ENCODE measurements around the gene ZNF524. TPM values are rescaled to one million over a fixed set of nuclear protein-coding genes. Genes with fewer than 3 reads are reported as not detected.

ZNF524 gene, protein sequence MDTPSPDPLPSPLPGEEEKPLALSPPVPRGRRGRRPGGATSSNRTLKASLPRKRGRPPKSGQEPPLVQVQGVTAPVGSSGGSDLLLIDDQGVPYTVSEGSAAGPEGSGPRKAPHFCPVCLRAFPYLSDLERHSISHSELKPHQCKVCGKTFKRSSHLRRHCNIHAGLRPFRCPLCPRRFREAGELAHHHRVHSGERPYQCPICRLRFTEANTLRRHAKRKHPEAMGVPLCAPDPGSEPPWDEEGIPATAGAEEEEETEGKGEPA
- total RNA-seq: 10 to 100 TPM; 21.9 to 25.2 TPM

DNA sequence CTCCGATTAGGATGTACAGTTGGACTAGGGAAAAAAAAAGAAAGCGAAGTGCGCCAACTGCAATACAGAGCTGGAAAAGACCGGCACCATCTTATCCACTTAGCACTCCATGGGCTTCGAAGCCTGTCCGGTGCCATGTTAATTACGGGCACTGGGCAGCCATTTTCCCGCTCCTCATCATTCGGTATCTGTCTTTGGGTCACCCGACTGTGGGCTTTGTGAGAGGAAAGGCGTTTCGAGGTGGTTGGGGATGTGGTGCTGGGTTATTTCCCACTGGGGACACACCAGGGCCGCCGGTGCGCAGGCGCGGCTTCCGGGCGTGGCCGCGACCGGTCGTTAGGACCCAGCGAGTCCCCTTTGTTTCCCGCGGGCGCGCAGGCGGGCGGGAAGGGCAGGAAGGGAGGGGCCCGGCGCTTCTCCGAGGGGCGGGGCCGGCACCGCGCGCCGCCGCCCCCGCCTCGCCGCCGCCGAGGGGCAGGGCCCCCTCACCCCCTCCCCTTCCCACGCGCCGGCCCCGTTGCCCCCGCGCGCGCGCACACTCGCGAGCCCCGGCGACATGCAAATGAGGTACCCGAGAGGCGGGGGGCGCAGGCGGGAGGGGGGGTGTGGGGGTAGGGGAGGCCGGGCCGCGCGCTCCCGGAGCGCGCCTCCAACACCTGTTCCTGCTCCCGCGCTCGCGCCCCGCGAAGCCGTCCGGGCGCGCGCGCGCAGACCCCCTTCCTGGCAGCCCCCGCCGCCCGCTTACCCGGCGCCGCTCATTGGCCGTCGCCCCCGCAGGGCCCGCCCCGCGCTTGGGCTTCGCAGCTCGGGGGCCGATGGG lies at the start of gene ZNF524:
ZNF524 (plus strand) TSS at position 447 of the 820 bp plus-strand sequence. CDS start 1,825 bp downstream, outside the sequence.
- H3K36me3 Mint-ChIP-seq (ENCODE audit: low read depth): peaks cover 42% of the 10 kb centered on the region
- peak within 1 kb of the TSS; percentile 100 for H3K27ac Mint-ChIP-seq
- H3K27me3 Mint-ChIP-seq (ENCODE audit: low read depth): no peaks in the 10 kb centered on the region
- POLR2A ChIA-PET: interaction anchor here (0.7 to 2.4 kb wide), 11 partner anchors 12 to 193 kb away, joined by 3 to 10 read pairs (median 3); partner anchors contain the start of genes U2AF2, UBE2S, ZNF579 and ZNF784
- no peaks in the 10 kb centered on the region for H3K9me3 Mint-ChIP-seq (ENCODE audit: insufficient read depth)
- DNase-seq: peak; percentile 88
- H3K4me3 Mint-ChIP-seq: peak within 1 kb of the TSS; percentile 97
- H3K4me1 Mint-ChIP-seq (ENCODE audit: low read depth): peaks cover 40% of the 10 kb centered on the region
- peak; percentile 67 for ATAC-seq
- CTCF ChIA-PET: interaction anchor here (0.9 to 1.8 kb wide), 8 partner anchors 19 to 259 kb away, joined by 3 to 12 read pairs (median 3); partner anchors contain the start of gene ZNF784

DNA sequence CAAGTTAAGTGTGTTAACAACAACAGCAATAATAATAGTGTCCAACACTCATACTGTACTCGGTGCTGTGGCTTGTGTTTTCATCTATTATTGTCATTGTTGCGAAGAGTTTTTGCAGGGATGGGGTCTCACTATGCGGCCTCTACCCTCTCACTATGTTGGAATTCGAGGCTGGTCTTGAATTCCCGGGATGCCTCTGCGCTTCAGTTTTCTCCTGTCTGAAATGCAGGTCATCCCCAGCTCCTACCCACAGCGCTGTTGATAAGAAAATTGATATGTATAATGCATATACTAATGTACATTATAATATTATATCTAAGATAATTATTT lies 49.8 kb upstream of the ZNF524 start:
- Mint-ChIP-seq H3K4me3 (no peak overlapping the region), H3K9me3 (ENCODE audit: insufficient read depth) (no peaks in the 10 kb centered on the region), H3K36me3 (ENCODE audit: low read depth) (no peaks in the 10 kb centered on the region), H3K27me3 (ENCODE audit: low read depth) (peaks cover 3% of the 10 kb centered on the region), H3K27ac (no peak overlapping the region), H3K4me1 (ENCODE audit: low read depth) (no peaks in the 10 kb centered on the region)
- ChIA-PET CTCF (no interaction called here), POLR2A (no interaction called here)
- no peak for DNase-seq
- ATAC-seq: no peak

DNA sequence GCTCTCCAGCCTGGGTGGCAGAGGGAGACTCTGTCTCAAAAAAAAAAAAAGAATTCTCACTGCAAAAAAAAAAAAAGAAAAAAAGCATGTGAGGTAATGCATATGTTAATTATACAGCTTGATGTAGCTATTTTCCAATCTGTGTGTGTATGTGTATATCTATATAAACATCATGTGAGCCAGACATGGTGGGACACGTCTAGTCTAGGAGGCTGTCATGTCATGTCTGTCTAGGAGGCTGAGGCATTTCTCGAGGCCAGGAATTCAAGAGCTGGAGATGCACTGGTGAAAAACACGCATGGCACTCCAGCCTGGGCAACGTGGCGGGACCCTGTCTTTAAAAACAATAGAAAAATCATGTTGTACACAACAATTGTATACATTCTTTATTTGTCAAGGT lies 47.9 kb upstream of the ZNF524 start:
- H3K27ac Mint-ChIP-seq: no peak overlapping the region
- no peak for ATAC-seq
- no peak for DNase-seq
- POLR2A ChIA-PET: no interaction called here
- H3K4me3 Mint-ChIP-seq: no peak overlapping the region
- peaks cover 2% of the 10 kb centered on the region for H3K27me3 Mint-ChIP-seq (ENCODE audit: low read depth)
- H3K36me3 Mint-ChIP-seq (ENCODE audit: low read depth): no peaks in the 10 kb centered on the region
- H3K4me1 Mint-ChIP-seq (ENCODE audit: low read depth): no peaks in the 10 kb centered on the region
- no peaks in the 10 kb centered on the region for H3K9me3 Mint-ChIP-seq (ENCODE audit: insufficient read depth)
- CTCF ChIA-PET: no interaction called here

DNA sequence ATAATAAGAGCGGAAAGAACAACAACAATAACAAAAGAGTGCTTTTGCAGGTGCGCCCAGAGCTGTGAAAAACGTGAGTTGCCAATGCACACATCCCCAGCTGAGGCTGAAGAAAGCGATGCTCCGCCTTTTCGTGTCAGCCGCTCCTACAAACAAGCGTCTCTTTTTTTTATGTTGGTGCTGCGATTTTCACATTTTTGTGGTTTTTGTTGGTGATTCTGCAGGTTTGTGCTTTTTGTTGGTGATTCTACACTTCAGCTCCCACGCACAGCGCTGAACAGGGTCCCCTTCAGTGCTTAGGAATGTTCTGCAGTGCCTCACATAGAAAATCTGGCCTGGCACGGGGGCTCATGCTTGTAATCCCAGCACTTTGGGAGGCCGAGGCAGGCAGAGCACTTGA lies 47.5 kb upstream of the ZNF524 start:
- no peak overlapping the region for H3K4me3 Mint-ChIP-seq
- ChIA-PET CTCF (no interaction called here), POLR2A (no interaction called here)
- ATAC-seq (no peak), DNase-seq (no peak)
- no peaks in the 10 kb centered on the region for H3K36me3 Mint-ChIP-seq (ENCODE audit: low read depth)
- no peaks in the 10 kb centered on the region for H3K9me3 Mint-ChIP-seq (ENCODE audit: insufficient read depth)
- no peaks in the 10 kb centered on the region for H3K27me3 Mint-ChIP-seq (ENCODE audit: low read depth)
- H3K27ac Mint-ChIP-seq: no peak overlapping the region
- H3K4me1 Mint-ChIP-seq (ENCODE audit: low read depth): no peaks in the 10 kb centered on the region

DNA sequence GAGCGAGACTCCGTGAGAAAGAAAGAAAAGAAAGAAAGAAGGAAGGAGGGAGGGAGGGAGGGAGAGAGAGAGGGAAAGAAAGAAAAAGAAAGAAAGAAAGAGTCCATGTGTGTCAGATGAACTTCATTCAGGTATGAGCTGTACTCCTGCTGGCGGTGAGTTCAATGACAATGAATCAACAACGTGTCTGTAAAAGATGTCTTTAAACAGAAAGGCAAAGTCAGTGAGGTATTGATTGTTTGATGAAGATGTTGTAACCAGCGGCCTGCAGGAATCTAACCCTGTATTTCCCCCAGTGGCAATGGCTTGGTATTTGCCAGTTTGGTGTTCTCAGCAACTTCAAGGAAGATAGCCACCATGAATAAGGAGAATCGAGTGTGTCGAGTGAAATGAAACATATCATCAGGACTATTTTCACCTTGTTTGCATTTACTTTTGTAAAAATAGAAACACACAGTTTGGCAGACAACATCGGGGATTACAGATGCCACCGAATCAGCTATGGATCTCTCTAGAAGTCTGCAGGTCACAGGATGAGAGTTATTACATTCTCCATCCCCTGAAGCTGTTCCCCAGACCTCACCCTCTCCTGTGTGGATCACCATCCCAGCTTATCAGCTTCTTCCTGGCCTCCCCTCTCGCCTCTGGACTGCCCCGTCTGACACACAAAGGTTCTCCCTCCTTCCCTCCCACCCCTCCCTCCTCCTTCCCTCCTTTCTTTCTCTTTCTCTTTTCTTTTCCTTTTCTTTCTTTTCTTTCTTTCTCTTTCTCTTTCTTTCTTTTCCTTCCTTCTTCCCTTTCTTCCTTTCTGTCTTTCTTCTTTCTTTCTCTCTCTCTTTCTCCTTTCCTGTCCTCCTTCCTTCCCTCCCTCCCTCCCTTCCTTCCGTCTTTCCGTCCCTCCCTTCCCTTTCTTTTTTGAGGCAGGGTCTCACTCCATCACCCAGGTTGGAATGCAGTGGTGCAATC lies 46.6 kb upstream of the ZNF524 start:
- no peaks in the 10 kb centered on the region for H3K27me3 Mint-ChIP-seq (ENCODE audit: low read depth)
- no peak overlapping the region for H3K4me3 Mint-ChIP-seq
- no peaks in the 10 kb centered on the region for H3K9me3 Mint-ChIP-seq (ENCODE audit: insufficient read depth)
- H3K4me1 Mint-ChIP-seq (ENCODE audit: low read depth): no peaks in the 10 kb centered on the region
- no peak for ATAC-seq
- no peaks in the 10 kb centered on the region for H3K36me3 Mint-ChIP-seq (ENCODE audit: low read depth)
- no peak overlapping the region for H3K27ac Mint-ChIP-seq
- no peak for DNase-seq
- CTCF ChIA-PET: no interaction called here
- POLR2A ChIA-PET: no interaction called here

DNA sequence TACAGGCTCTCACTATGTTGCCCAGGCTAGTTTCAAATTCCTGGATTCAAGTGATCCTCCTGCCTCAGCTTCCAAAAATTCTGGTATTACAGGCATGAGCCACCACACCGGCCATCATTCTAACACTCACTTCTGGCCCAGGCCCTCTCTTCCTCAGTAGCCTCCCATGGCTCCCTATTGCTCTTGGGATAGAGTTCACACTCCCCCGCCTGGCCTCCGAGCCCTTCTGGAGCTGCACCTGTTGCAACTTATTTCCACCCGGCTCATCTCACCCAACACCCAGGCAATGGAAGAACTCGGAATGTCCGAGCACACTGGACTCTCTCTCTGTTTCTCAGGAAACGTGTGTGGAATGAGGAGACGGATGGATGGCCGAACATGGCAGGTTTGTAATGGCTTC lies 45.8 kb upstream of the ZNF524 start:
- no peaks in the 10 kb centered on the region for H3K4me1 Mint-ChIP-seq (ENCODE audit: low read depth)
- H3K27me3 Mint-ChIP-seq (ENCODE audit: low read depth): no peaks in the 10 kb centered on the region
- H3K4me3 Mint-ChIP-seq: no peak overlapping the region
- ATAC-seq: no peak
- H3K9me3 Mint-ChIP-seq (ENCODE audit: insufficient read depth): no peaks in the 10 kb centered on the region
- H3K27ac Mint-ChIP-seq: no peak overlapping the region
- H3K36me3 Mint-ChIP-seq (ENCODE audit: low read depth): no peaks in the 10 kb centered on the region
- POLR2A ChIA-PET: no interaction called here
- no peak for DNase-seq
- CTCF ChIA-PET: no interaction called here

DNA sequence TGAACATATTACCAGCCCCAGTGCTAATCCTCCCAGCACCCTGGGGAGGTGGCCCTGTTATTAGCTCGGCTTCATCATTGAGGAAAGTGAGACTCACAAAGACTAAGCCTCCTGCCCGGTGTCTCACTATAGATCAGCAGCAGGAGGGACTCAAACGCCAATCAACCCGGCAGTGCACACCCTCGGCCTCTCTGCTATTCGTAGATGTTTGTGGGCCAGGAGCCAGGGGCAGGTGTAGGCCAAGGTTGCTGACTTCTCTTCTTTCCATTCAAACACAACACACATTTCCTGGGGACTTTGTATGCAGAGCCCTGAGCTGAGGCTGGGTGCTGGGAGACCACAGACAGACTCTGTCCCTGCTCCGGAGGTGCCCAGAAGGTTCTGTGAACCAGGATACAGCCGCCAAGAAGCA lies 45.3 kb upstream of the ZNF524 start:
- Mint-ChIP-seq H3K27me3 (ENCODE audit: low read depth) (no peaks in the 10 kb centered on the region), H3K9me3 (ENCODE audit: insufficient read depth) (no peaks in the 10 kb centered on the region), H3K36me3 (ENCODE audit: low read depth) (no peaks in the 10 kb centered on the region), H3K4me3 (no peak overlapping the region), H3K4me1 (ENCODE audit: low read depth) (no peaks in the 10 kb centered on the region), H3K27ac (no peak overlapping the region)
- ATAC-seq (no peak), DNase-seq (no peak)
- CTCF ChIA-PET: no interaction called here
- POLR2A ChIA-PET: no interaction called here

DNA sequence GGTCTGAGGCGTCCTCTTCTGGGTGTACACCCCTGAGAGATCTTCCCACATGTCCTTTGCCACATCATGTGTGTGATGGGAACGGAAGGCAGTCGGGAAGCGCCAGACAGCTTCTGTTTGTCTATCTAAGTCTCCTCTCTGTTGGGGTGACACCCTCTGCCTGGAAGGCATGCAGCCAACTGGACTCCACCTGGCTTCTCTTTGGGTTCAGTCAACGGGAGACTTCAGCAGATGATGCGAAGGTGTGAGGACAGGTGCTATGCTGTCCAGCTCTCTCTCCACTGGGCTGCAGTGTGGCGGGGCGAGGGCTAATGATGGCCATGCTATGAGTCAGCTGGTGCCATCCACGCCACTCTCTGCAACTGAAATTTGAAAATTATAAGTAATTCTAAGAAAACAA lies 40.4 kb upstream of the ZNF524 start:
- ChIA-PET CTCF (no interaction called here), POLR2A (no interaction called here)
- no peaks in the 10 kb centered on the region for H3K27me3 Mint-ChIP-seq (ENCODE audit: low read depth)

DNA sequence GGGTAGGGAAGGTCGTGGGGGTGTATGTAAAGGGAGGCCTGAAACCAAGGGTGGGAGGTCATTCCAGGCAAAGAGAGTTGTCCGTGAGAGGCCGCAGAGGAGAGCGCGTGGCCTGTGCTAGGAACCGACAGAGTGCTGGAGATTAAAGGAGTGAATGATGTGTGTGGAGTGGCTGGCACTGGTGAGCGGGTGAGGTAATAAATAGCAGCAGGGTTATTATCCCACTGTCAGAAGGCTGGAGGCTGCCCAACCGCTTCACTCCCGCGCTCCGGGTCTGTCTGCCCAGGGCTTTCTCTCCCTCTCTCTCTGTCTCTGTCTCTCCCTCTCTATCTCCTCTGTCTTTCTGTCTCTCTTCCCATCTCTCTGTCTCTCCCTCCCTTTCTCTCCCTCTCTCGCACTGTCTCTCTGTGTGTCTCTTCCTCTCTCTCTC lies 36.8 kb upstream of the ZNF524 start:
- CTCF ChIA-PET: no interaction called here
- ATAC-seq: no peak
- H3K4me1 Mint-ChIP-seq (ENCODE audit: low read depth): no peaks in the 10 kb centered on the region

More for the DNA sequence above, 40.4 kb upstream of the ZNF524 start:
- Mint-ChIP-seq H3K9me3 (ENCODE audit: insufficient read depth) (no peaks in the 10 kb centered on the region), H3K4me1 (ENCODE audit: low read depth) (no peaks in the 10 kb centered on the region), H3K4me3 (no peak overlapping the region), H3K36me3 (ENCODE audit: low read depth) (no peaks in the 10 kb centered on the region), H3K27ac (no peak overlapping the region)
- ATAC-seq (no peak), DNase-seq (no peak)

DNA sequence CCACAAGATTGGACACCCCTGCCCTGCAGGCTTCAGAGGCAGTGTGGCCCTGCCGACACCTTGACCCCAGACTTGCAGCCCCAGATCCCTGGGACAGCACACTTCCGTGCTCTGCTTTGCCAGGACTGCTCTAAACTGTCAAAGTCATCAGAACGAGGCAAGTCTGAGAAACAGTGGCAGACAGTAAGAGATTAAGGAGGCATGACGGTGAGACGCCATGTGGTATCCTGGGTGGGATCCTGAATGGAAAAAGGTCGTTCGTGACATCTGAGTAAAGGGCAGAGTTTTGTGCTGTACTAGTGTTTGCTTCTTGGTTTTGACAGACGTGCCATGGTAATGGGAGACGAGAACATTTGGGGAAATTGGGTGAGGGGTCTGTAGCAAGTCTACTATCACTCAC lies 33.3 kb upstream of the ZNF524 start:
- Mint-ChIP-seq H3K9me3 (ENCODE audit: insufficient read depth) (no peaks in the 10 kb centered on the region), H3K4me3 (no peak overlapping the region), H3K36me3 (ENCODE audit: low read depth) (no peaks in the 10 kb centered on the region), H3K27me3 (ENCODE audit: low read depth) (peaks cover 2% of the 10 kb centered on the region), H3K4me1 (ENCODE audit: low read depth) (no peaks in the 10 kb centered on the region), H3K27ac (no peak overlapping the region)
- DNase-seq (no peak), ATAC-seq (no peak)
- POLR2A ChIA-PET: no interaction called here
- CTCF ChIA-PET: interaction anchor here (0.9 kb wide), 1 partner anchor 65 kb away, joined by 4 read pairs; no protein-coding TSS in a partner anchor

More for the DNA sequence above, 36.8 kb upstream of the ZNF524 start:
- Mint-ChIP-seq H3K36me3 (ENCODE audit: low read depth) (no peaks in the 10 kb centered on the region), H3K27ac (no peak overlapping the region), H3K27me3 (ENCODE audit: low read depth) (peaks cover 2% of the 10 kb centered on the region), H3K9me3 (ENCODE audit: insufficient read depth) (no peaks in the 10 kb centered on the region), H3K4me3 (no peak overlapping the region)
- no peak for DNase-seq
- POLR2A ChIA-PET: no interaction called here

DNA sequence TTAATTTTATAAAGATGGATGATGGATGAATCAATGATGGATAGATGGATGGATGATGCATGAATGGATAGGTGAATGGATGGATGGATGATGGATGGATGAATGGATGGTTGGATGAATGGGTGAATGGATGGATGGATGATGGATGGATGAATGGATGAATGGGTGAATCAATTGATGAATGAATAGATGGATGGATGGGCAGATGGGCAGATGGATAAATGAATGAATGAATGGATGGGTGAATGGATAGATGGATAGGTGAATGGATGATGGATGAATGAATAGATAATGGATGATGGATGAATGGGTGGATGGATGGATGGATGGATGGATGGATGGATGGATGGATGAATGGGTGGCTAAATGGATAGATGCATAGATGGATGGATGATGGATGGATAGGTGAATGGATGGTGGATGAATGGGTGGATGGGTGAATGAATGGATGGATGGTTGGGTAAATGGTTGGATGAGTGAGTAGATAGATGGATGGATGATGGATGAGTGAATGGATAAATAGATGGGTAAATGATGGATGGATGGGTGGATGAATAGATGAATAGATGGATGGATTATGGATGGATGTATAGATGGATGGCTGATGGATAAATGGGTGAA lies 32.3 kb upstream of the ZNF524 start:
- Mint-ChIP-seq H3K36me3 (ENCODE audit: low read depth) (no peaks in the 10 kb centered on the region), H3K27me3 (ENCODE audit: low read depth) (peaks cover 2% of the 10 kb centered on the region), H3K4me1 (ENCODE audit: low read depth) (no peaks in the 10 kb centered on the region), H3K9me3 (ENCODE audit: insufficient read depth) (no peaks in the 10 kb centered on the region), H3K4me3 (no peak overlapping the region), H3K27ac (no peak overlapping the region)
- CTCF ChIA-PET: no interaction called here
- no peak for ATAC-seq
- no peak for DNase-seq
- POLR2A ChIA-PET: no interaction called here

Data from activated CD8-positive, alpha-beta T cell treated with anti-CD3 and anti-CD28 coated beads, Interleukin-2, amount 10 ng/mL, durations not matched to agents 7 days and 5 days (primary cell).